ENCODE measurements around the gene POLD3. TPM values are rescaled to one million over a fixed set of nuclear protein-coding genes. Genes with fewer than 3 reads are reported as not detected.
"Not testable (repeated sequence)": the region's sequence is repeated elsewhere in the genome, so short reads cannot be mapped to it uniquely, and the experiment has no call there.

POLD3 gene
- total RNA-seq, 4 donors from 2014 or later, result 13.0 to 14.8 (median 14.3) TPM

DNA sequence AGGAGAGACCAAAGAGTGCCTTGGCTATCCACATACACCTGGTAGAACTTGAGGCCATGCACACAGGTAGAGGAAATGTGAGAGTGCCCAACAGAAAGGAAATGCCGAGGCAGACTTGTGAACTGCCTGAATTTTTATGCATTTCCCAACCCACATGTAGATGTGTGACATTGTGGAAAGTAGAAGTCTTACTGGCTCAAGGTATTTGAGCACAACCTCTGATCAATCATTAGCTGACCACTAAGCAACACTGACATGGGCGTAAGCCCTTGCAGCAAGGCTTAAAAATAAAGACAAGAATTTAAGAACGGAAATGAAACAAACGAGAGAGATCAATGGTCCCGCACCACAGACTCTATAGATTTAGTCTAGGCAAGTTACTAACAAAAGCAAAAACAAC is 62.6 kb downstream of the POLD3 start:
- TF ChIP-seq POLR2A (IDR thresholded peaks at IDR 0.05) (no peak), CTCF (IDR thresholded peaks at IDR 0.05) (no peak)
- Histone ChIP-seq H3K27me3 (no peaks in the 10 kb centered on the region), H3K4me3 (replicated peaks in 1 of 3) (no peak overlapping the region), H3K4me1 (no peaks in the 10 kb centered on the region), H3K36me3 (no peaks in the 10 kb centered on the region), H3K9me3 (no peaks in the 10 kb centered on the region), H3K27ac (no peak overlapping the region)
- WGBS, 2 donors, result 93 to 96% methylated on average over 5 of the region's 5 CpGs
- no peak for DNase-seq
- intact Hi-C loops (cut with DNase I), result no loop called here

- H3K27ac ChIP-seq; H3K4me3 ChIP-seq (replicated peaks in 1 of 3); H3K36me3 ChIP-seq; H3K4me1 ChIP-seq; H3K9me3 ChIP-seq; intact Hi-C loops (cut with DNase I); H3K27me3 ChIP-seq; DNase-seq: not testable (repeated sequence)
- 47 to 60% methylated on average over 3 to 4 of the region's 4 CpGs for WGBS, 2 donors
Observed at GRCh38 chr11:74659124-74659523, 66.7 kb downstream of the POLD3 start.

- DNase-seq, result no peak
- WGBS, 2 donors, result 90 to 96% methylated on average over 4 of the region's 4 CpGs
- Histone ChIP-seq H3K36me3 (no peaks in the 10 kb centered on the region), H3K4me3 (replicated peaks in 1 of 3) (no peak overlapping the region), H3K4me1 (no peaks in the 10 kb centered on the region), H3K27me3 (no peaks in the 10 kb centered on the region), H3K27ac (no peak overlapping the region), H3K9me3 (no peaks in the 10 kb centered on the region)
- TF ChIP-seq POLR2A (IDR thresholded peaks at IDR 0.05) (no peak), CTCF (IDR thresholded peaks at IDR 0.05) (no peak)
- intact Hi-C loops (cut with DNase I), result no loop called here
Observed at GRCh38 chr11:74662487-74663103, 70.2 kb downstream of the POLD3 start.

DNA sequence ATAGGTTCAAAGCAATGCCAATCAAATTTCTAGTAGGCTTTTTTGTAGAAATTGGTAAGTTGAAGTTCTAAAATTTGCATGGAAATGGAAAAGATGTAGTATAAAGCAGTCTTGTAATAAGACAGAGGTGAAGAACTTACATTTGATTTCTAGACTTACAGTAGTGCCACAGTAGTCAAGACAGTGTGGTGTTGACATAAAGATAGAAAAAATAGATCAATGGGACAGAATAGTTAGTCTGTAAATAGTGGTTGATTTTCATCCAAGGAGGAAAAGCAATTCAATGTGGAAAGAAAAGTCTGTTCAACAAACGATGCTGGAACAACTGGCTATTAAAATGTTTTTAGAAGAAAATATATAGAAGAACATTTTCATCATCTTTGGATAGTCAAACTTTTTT is 70.9 kb downstream of the POLD3 start:
- 90% methylated on average over 1 of the region's 1 CpG for WGBS, 2 donors
- intact Hi-C loops (cut with DNase I), result no loop called here
- no peaks in the 10 kb centered on the region for H3K4me1 ChIP-seq
- H3K4me3 ChIP-seq (replicated peaks in 1 of 3), result no peak overlapping the region
- no peaks in the 10 kb centered on the region for H3K9me3 ChIP-seq
- H3K27ac ChIP-seq, result no peak overlapping the region
- no peaks in the 10 kb centered on the region for H3K36me3 ChIP-seq
- DNase-seq, result no peak
- TF ChIP-seq CTCF (IDR thresholded peaks at IDR 0.05), result no peak
- TF ChIP-seq POLR2A (IDR thresholded peaks at IDR 0.05), result no peak
- H3K27me3 ChIP-seq, result no peaks in the 10 kb centered on the region

GRCh38 chr11:74669211-74670160 is 77.1 kb downstream of the POLD3 start:
- no peaks in the 10 kb centered on the region for H3K9me3 ChIP-seq
- no peaks in the 10 kb centered on the region for H3K27me3 ChIP-seq
- H3K36me3 ChIP-seq, result no peaks in the 10 kb centered on the region
- TF ChIP-seq CTCF (IDR thresholded peaks at IDR 0.05) (no peak), POLR2A (IDR thresholded peaks at IDR 0.05) (no peak)
- 88 to 93% methylated on average over 13 to 15 of the region's 17 CpGs for WGBS, 2 donors
- intact Hi-C loops (cut with DNase I), result no loop called here
- no peak overlapping the region for H3K27ac ChIP-seq
- no peak for DNase-seq
- H3K4me3 ChIP-seq (replicated peaks in 1 of 3), result no peak overlapping the region
- H3K4me1 ChIP-seq, result no peaks in the 10 kb centered on the region

All from thyroid gland (tissue), 4 donors.